K562 (cell line): ENCODE data around the gene FOXJ1. TPM values are rescaled to one million over a fixed set of nuclear protein-coding genes. Genes with fewer than 3 reads are reported as not detected.

Experiments
- ATAC-seq: fragments of 200-7000 bp; cut with Tn5 transposase; 3 replicates; pipeline ENCODE4 v1.9.1; 2020; ENCODE audit warnings: moderate library complexity
- BruUV-seq: library from RNA; stranded (reverse); fragments of 400-500 nt; replicated peaks from 2 replicates; lab custom pipeline; 2021; lab: Mats Ljungman, UMichigan
- CTCF ChIA-PET: fragments of 300-600 bp; formaldehyde crosslinking; extraction: SDS; loops from one replicate; lab custom pipeline; 2021; ENCODE audit warnings: low intra/inter-chr PET ratio; lab: Yijun Ruan, JAX
- POLR2A ChIA-PET: fragments of 300-600, 350-650 bp; sonication (Branson Sonifier 250); formaldehyde crosslinking; extraction: SDS; loops from one replicate; lab custom pipeline; 2021; ENCODE audit warnings: antibody characterized with exemption, inconsistent platforms; lab: Yijun Ruan, JAX
- DNase-seq, 4 experiments: peaks; one replicate each; pipeline versions ENCODE4 v3.0.0 to v3.0.0-alpha.2; 2011 to 2018; ENCODE audit warnings: low spot score in 3 of 4, mixed read lengths in 3 of 4; ENCODE audit errors: extremely low read depth in 1 of 4
- FAIRE-seq: peaks from 2 replicates; lab custom pipeline; 2011; peaks lifted over from hg19 to GRCh38; lab: Jason Lieb, UNC
- H2AFZ ChIP-seq: 2 replicates; pipeline ENCODE4 v1.6.0; 2011; ENCODE audit warnings: low read depth, low read length, control low read depth, inconsistent platforms
- H3K27ac ChIP-seq: fragments of 200-600 bp; 3 replicates; pipeline ENCODE4 v1.8.0; 2011; ENCODE audit warnings: low read depth, mild to moderate bottlenecking, control low read depth, inconsistent platforms, low read length, moderate library complexity, mixed read lengths; ENCODE audit errors: extremely low read depth
- H3K27me3 ChIP-seq, 2 experiments: fragments of 300-600 bp in 1 of 2; 2 replicates in 1 of 2; 3 replicates in 1 of 2; pipeline versions ENCODE4 v1.6.0 to v1.8.0; 2011; ENCODE audit warnings: inconsistent platforms in 2 of 2, low read length in 2 of 2, mild to moderate bottlenecking in 1 of 2, mixed read lengths in 1 of 2, moderate library complexity in 1 of 2; ENCODE audit not compliant: control insufficient read depth in 2 of 2, insufficient read depth in 2 of 2
- H3K36me3 ChIP-seq: fragments of 300-600 bp; 3 replicates; pipeline ENCODE4 v1.8.0; 2011; ENCODE audit warnings: mild to moderate bottlenecking, low read length, inconsistent platforms; ENCODE audit not compliant: control insufficient read depth, insufficient read depth
- H3K4me1 ChIP-seq, 2 experiments: fragments of 200-600 bp in 1 of 2; replicated peaks in 1 of 2; 2 replicates in 1 of 2; 3 replicates in 1 of 2; pipeline versions ENCODE4 v1.5.1 to v1.8.0; 2011; ENCODE audit warnings: inconsistent platforms in 2 of 2, low read length in 2 of 2, mild to moderate bottlenecking in 1 of 2, mixed read lengths in 1 of 2, moderate library complexity in 1 of 2; ENCODE audit not compliant: control insufficient read depth in 2 of 2, insufficient read depth in 2 of 2
- H3K4me2 ChIP-seq: 2 replicates; pipeline ENCODE4 v1.6.1; 2011; ENCODE audit warnings: low read length, control low read depth, inconsistent platforms, mixed read lengths; ENCODE audit not compliant: insufficient read depth
- H3K4me3 ChIP-seq: fragments of 200-600 bp; sonication (generic), shearing (Covaris generic); 2 replicates; pipeline ENCODE4 v1.5.1; 2016; ENCODE audit warnings: control low read depth, inconsistent platforms
- H3K79me2 ChIP-seq: fragments of 200-600 bp; 3 replicates; pipeline ENCODE4 v1.8.0; 2011; ENCODE audit warnings: low read length, inconsistent platforms; ENCODE audit not compliant: control insufficient read depth, insufficient read depth
- H3K9ac ChIP-seq, 2 experiments: 2 replicates each; pipeline versions ENCODE4 v1.6.0 to v1.6.1; 2011; ENCODE audit warnings: low read depth in 2 of 2, low read length in 2 of 2, control low read depth in 1 of 2, inconsistent platforms in 1 of 2, mild to moderate bottlenecking in 1 of 2, mixed read lengths in 1 of 2; ENCODE audit not compliant: insufficient read depth in 1 of 2
- H3K9me1 ChIP-seq: one replicate; pipeline ENCODE4 v1.6.0; 2011; ENCODE audit warnings: inconsistent platforms, mild to moderate bottlenecking, low read length, moderate library complexity; ENCODE audit not compliant: control insufficient read depth, insufficient read depth
- H3K9me3 ChIP-seq: replicated peaks from 2 replicates; pipeline ENCODE4 v1.5.1; 2011; ENCODE audit warnings: low read depth, low read length, inconsistent platforms; ENCODE audit not compliant: control insufficient read depth, insufficient read depth
- H4K20me1 ChIP-seq: replicated peaks from 2 replicates; pipeline ENCODE4 v1.6.1; 2011; ENCODE audit warnings: low read length, inconsistent platforms, mixed read lengths; ENCODE audit not compliant: control insufficient read depth, insufficient read depth
- MYBL2 ChIP-seq, 2 experiments: fragments of 450-650 bp in 1 of 2; sonication (generic) in 1 of 2; formaldehyde crosslinking in 1 of 2; IDR thresholded peaks; 2 replicates each; pipeline versions ENCODE4 v1.6.1 to v1.8.1; 2017 to 2022; ENCODE audit warnings: borderline replicate concordance in 1 of 2, inconsistent platforms in 1 of 2, low read depth in 1 of 2, mild to moderate bottlenecking in 1 of 2, missing genetic modification reagents in 1 of 2, moderate library complexity in 1 of 2
- PTRF ChIP-seq: fragments of 450-650 bp; IDR thresholded peaks from 2 replicates; pipeline ENCODE4 v1.6.1; 2016; ENCODE audit warnings: mild to moderate bottlenecking, missing genetic modification characterization, missing compliant biosample characterization
- RB1 ChIP-seq: fragments of 450-650 bp; IDR thresholded peaks from 2 replicates; pipeline ENCODE4 v1.6.1; 2017; ENCODE audit warnings: low read depth, mild to moderate bottlenecking
- RNF2 ChIP-seq: sonication (generic); IDR thresholded peaks from 2 replicates; pipeline ENCODE4 v1.6.1; 2016
- SUPT5H ChIP-seq: fragments of 450-650 bp; IDR thresholded peaks from 2 replicates; pipeline ENCODE4 v1.6.1; 2016
- ZFX ChIP-seq: sonication (generic); formaldehyde crosslinking; IDR thresholded peaks from 2 replicates; pipeline ENCODE4 v1.8.0; 2022; ENCODE audit warnings: mild to moderate bottlenecking, missing genetic modification reagents, moderate library complexity
- ZNF140 ChIP-seq: fragments of 250-450 bp; sonication (Bioruptor Pico); IDR thresholded peaks from 2 replicates; pipeline ENCODE4 v1.8.0; 2021; ENCODE audit warnings: moderate library complexity, mild to moderate bottlenecking, inconsistent platforms
- ZNF282 ChIP-seq: sonication (generic); formaldehyde crosslinking; IDR thresholded peaks from 2 replicates; pipeline ENCODE4 v1.8.1; 2023; ENCODE audit warnings: missing genetic modification reagents
- WGBS: fragments of 100-300 bp; shearing (Covaris generic); methylation state at CpG from one replicate; pipeline ENCODE4 v1.1.6; 2016; ENCODE audit warnings: low coverage, mixed read lengths; ENCODE audit not compliant: insufficient coverage; ENCODE audit errors: missing lambda C conversion rate; 5-methylcytosine and 5-hydroxymethylcytosine counted together
- in situ Hi-C: fragments of 300-500 bp; cut with MboI; formaldehyde crosslinking; loops from 4 replicates; pipeline ENCODE4 v1.15.0; 2018; ENCODE audit warnings: inconsistent platforms, mixed read lengths
- intact Hi-C: fragments of 100-400 bp; cut with micrococcal nuclease; formaldehyde crosslinking; loops from 2 replicates; pipeline ENCODE4 v1.14.2; 2022
- polyA plus RNA-seq, 8 experiments: library from polyadenylated mRNA; depleted of rRNA in 4 of 8; stranded (reverse) in 5 of 8; unstranded in 3 of 8; fragments of >200 nt; fragmentation: Nextera tagmentation in 2 of 8; fragmentation: Illumina TruSeq in 1 of 8; extraction: Ambion mirVana in 2 of 8; extraction: Trizol in 1 of 8; gene quantifications; 2 replicates each; pipeline versions ENCODE4 v1.2.1 to v1.2.3, GENCODE V29; 2011 to 2014; ENCODE audit warnings: inconsistent platforms in 1 of 8, missing spikeins in 1 of 8
- total RNA-seq, 7 experiments: library from RNA; depleted of rRNA in 6 of 7; stranded (reverse); fragments of >200 nt in 6 of 7; fragmentation: Illumina TruSeq in 2 of 7; extraction: Trizol in 2 of 7; gene quantifications; 2 replicates each; pipeline versions ENCODE4 v1.2.1 to v1.2.3, GENCODE V29; 2011 to 2021; ENCODE audit warnings: low replicate concordance in 1 of 7
- TF ChIP-seq, protein P1 (sequence below): fragments of 450-650 bp; IDR thresholded peaks from 2 replicates; pipeline ENCODE4 v1.6.1; 2016; ENCODE audit warnings: low read depth
- TF ChIP-seq, protein P2 (sequence below): fragments of 250-450 bp; sonication (Bioruptor Pico); IDR thresholded peaks from 2 replicates; pipeline ENCODE4 v1.8.0; 2021; ENCODE audit warnings: mild to moderate bottlenecking, moderate library complexity
- TF ChIP-seq, protein P3 (sequence below): fragments of 450-650 bp; IDR thresholded peaks from 2 replicates; pipeline ENCODE4 v1.6.1; 2016; ENCODE audit warnings: antibody characterized with exemption

The FOXJ1 gene
- total and polyA plus RNA-seq, 9 of the 15 experiments (the other 6 are each of a cell fraction or from before 2014, with no cell fraction given), result 0.07 TPM; not detected in 8

DNA sequence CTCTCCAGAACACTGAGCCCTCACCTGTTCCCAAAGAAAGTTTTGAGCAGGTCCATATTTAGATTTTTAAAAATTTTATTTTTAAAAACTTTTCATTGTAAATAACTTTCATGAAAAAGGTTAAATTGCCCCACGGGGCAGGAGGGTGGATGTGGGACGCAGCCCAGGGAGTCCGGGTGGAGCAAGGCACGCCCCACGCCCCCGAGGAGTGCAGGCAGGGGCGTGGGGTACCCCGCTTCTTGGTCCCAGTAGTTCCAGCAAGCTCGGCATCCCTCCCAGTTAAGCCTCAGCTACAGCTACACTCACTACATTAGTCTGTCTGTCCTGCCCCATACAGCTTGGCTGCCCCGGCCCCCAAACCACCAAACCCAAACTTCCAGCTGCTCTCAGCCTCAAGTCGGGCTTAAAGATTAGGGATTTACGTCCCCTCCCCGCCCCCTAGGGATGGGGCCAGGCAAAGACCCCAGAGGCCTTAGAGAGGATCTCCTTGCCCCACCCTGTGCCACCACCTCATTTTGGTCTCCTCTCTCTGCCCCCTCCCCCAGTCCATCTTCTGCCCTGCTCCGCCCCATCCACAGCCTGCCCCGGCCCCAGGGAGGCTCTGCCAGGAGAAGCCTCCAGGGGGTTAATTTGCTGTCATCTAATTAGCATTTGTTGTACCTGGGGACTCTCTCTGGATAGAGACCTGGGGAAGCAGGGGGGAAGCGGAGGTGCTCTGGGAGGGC is 4.6 kb downstream of the FOXJ1 start:
- POLR2A ChIA-PET, result no interaction called here
- TF ChIP-seq RNF2 (no peak), SUPT5H (no peak), ZFX (CRISPR knock-in tag) (no peak), RB1 (no peak), MYBL2 (IDR thresholded peaks at IDR 0.05; ENCODE audit: low read depth) (no peak), MYBL2 (CRISPR knock-in tag; IDR thresholded peaks at IDR 0.05; ENCODE audit: borderline replicate concordance) (no peak), PTRF (no peak), ZNF140 (CRISPR knock-in tag) (no peak), ZNF282 (no peak)
- TF ChIP-seq, protein P1, sequence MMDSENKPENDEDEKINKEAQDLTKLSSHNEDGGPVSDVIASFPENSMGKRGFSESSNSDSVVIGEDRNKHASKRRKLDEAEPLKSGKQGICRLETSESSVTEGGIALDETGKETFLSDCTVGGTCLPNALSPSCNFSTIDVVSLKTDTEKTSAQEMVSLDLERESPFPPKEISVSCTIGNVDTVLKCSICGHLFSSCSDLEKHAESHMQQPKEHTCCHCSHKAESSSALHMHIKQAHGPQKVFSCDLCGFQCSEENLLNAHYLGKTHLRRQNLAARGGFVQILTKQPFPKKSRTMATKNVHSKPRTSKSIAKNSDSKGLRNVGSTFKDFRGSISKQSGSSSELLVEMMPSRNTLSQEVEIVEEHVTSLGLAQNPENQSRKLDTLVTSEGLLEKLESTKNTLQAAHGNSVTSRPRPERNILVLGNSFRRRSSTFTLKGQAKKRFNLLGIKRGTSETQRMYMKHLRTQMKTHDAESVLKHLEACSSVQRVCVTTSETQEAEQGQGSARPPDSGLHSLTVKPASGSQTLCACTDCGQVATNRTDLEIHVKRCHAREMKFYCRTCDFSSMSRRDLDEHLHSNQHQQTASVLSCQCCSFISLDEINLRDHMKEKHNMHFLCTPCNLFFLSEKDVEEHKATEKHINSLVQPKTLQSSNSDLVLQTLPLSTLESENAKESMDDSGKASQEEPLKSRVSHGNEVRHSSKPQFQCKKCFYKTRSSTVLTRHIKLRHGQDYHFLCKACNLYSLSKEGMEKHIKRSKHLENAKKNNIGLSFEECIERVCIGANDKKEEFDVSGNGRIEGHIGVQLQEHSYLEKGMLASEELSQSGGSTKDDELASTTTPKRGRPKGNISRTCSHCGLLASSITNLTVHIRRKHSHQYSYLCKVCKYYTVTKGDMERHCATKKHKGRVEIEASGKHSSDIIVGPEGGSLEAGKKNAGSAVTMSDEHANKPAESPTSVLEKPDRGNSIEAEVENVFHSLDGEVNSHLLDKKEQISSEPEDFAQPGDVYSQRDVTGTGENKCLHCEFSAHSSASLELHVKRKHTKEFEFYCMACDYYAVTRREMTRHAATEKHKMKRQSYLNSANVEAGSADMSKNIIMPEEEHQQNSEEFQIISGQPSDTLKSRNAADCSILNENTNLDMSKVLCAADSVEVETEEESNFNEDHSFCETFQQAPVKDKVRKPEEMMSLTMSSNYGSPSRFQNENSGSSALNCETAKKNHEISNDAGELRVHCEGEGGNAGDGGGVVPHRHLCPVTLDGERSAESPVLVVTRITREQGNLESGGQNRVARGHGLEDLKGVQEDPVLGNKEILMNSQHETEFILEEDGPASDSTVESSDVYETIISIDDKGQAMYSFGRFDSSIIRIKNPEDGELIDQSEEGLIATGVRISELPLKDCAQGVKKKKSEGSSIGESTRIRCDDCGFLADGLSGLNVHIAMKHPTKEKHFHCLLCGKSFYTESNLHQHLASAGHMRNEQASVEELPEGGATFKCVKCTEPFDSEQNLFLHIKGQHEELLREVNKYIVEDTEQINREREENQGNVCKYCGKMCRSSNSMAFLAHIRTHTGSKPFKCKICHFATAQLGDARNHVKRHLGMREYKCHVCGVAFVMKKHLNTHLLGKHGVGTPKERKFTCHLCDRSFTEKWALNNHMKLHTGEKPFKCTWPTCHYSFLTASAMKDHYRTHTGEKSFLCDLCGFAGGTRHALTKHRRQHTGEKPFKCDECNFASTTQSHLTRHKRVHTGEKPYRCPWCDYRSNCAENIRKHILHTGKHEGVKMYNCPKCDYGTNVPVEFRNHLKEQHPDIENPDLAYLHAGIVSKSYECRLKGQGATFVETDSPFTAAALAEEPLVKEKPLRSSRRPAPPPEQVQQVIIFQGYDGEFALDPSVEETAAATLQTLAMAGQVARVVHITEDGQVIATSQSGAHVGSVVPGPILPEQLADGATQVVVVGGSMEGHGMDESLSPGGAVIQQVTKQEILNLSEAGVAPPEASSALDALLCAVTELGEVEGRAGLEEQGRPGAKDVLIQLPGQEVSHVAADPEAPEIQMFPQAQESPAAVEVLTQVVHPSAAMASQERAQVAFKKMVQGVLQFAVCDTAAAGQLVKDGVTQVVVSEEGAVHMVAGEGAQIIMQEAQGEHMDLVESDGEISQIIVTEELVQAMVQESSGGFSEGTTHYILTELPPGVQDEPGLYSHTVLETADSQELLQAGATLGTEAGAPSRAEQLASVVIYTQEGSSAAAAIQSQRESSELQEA, result no peak
- TF ChIP-seq, protein P2, sequence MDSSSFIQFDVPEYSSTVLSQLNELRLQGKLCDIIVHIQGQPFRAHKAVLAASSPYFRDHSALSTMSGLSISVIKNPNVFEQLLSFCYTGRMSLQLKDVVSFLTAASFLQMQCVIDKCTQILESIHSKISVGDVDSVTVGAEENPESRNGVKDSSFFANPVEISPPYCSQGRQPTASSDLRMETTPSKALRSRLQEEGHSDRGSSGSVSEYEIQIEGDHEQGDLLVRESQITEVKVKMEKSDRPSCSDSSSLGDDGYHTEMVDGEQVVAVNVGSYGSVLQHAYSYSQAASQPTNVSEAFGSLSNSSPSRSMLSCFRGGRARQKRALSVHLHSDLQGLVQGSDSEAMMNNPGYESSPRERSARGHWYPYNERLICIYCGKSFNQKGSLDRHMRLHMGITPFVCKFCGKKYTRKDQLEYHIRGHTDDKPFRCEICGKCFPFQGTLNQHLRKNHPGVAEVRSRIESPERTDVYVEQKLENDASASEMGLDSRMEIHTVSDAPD (CRISPR knock-in tag), result no peak
- TF ChIP-seq, protein P3, sequence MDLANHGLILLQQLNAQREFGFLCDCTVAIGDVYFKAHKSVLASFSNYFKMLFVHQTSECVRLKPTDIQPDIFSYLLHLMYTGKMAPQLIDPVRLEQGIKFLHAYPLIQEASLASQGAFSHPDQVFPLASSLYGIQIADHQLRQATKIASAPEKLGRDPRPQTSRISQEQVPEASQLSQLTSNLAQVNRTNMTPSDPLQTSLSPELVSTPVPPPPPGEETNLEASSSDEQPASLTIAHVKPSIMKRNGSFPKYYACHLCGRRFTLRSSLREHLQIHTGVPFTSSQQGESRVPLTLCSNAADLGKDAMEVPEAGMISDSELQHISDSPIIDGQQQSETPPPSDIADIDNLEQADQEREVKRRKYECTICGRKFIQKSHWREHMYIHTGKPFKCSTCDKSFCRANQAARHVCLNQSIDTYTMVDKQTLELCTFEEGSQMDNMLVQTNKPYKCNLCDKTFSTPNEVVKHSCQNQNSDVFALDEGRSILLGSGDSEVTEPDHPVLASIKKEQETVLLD, result no peak

More for the DNA sequence above, 4.6 kb downstream of the FOXJ1 start:
- peaks cover 61 to 87% of the 10 kb centered on the region in 2 experiments; a peak in 4 of 5 replicates for H3K27me3 ChIP-seq
- no peak overlapping the region for H3K4me3 ChIP-seq
- BruUV-seq, result no TSS peak
- DNase-seq, result no peak
- H3K36me3 ChIP-seq, result no peaks in the 10 kb centered on the region
- peaks cover 2 to 61% of the 10 kb centered on the region in 2 experiments; a peak in 3 of 5 replicates for H3K4me1 ChIP-seq
- H2AFZ ChIP-seq, result no peak overlapping the region
- no peak overlapping the region for H3K27ac ChIP-seq
- in situ Hi-C loops (no loop called here), intact Hi-C loops (no loop called here)
- no peak overlapping the region for H3K9ac ChIP-seq
- H3K9me3 ChIP-seq, result no peaks in the 10 kb centered on the region
- H3K79me2 ChIP-seq, result no peaks in the 10 kb centered on the region
- peaks cover 3% of the 10 kb centered on the region; the same call in 1 of the 2 replicates for H4K20me1 ChIP-seq
- no peaks in the 10 kb centered on the region for H3K9me1 ChIP-seq
- no peak for FAIRE-seq
- no peak overlapping the region for H3K4me2 ChIP-seq
- no peak for ATAC-seq
- WGBS, result 18% methylated on average over 11 of the region's 16 CpGs
- CTCF ChIA-PET, result no interaction called here
